Keratinocyte (primary cell): ENCODE data around the gene GNS. TPM values are rescaled to one million over a fixed set of nuclear protein-coding genes. Genes with fewer than 3 reads are reported as not detected.

Experiments used
- DNase-seq: peaks from one replicate; pipeline ENCODE4 v3.0.0-alpha.2; 2011; ENCODE audit warnings: low read depth, missing footprints, low spot score
- FAIRE-seq: peaks from 2 replicates; lab custom pipeline; 2011; peaks lifted over from hg19 to GRCh38; lab: Jason Lieb, UNC
- H2AFZ ChIP-seq: 2 replicates; pipeline ENCODE4 v1.6.0; 2012; ENCODE audit warnings: low read length, control low read depth, inconsistent platforms; ENCODE audit not compliant: control insufficient read depth
- H3K27ac ChIP-seq: 2 replicates; pipeline ENCODE4 v1.5.1; 2011; ENCODE audit warnings: low read length; ENCODE audit not compliant: control insufficient read depth, insufficient read depth
- H3K27me3 ChIP-seq: 3 replicates; pipeline ENCODE4 v1.6.0; 2011; ENCODE audit warnings: low read length; ENCODE audit not compliant: control insufficient read depth, insufficient read depth; ENCODE audit errors: extremely low read depth
- H3K36me3 ChIP-seq, 2 experiments: 2 replicates in 1 of 2; 3 replicates in 1 of 2; pipeline ENCODE4 v1.5.1; 2011; ENCODE audit warnings: low read length in 2 of 2, mild to moderate bottlenecking in 1 of 2; ENCODE audit not compliant: control insufficient read depth in 2 of 2, insufficient read depth in 2 of 2; ENCODE audit errors: extremely low read depth in 1 of 2
- H3K4me1 ChIP-seq: 3 replicates; pipeline ENCODE4 v1.5.1; 2011; ENCODE audit warnings: low read length; ENCODE audit not compliant: control insufficient read depth, insufficient read depth; ENCODE audit errors: extremely low read depth
- H3K4me2 ChIP-seq: 3 replicates; pipeline ENCODE4 v1.6.0; 2011; ENCODE audit warnings: low read depth, low read length; ENCODE audit not compliant: control insufficient read depth, insufficient read depth; ENCODE audit errors: extremely low read depth
- H3K4me3 ChIP-seq, 3 experiments: fragments of 200-600 bp in 1 of 3; sonication (generic) in 1 of 3; 2 replicates in 2 of 3; 3 replicates in 1 of 3; pipeline ENCODE4 v1.5.1; 2011 to 2016; ENCODE audit warnings: low read length in 3 of 3, mild to moderate bottlenecking in 3 of 3, control low read depth in 2 of 3, inconsistent platforms in 1 of 3, low read depth in 1 of 3, mixed read lengths in 1 of 3, mixed run types in 1 of 3, moderate library complexity in 1 of 3; ENCODE audit not compliant: control insufficient read depth in 2 of 3, insufficient read depth in 2 of 3; ENCODE audit errors: extremely low read depth in 1 of 3
- H3K79me2 ChIP-seq: 2 replicates; pipeline ENCODE4 v1.6.0; 2012; ENCODE audit warnings: low read length; ENCODE audit not compliant: control insufficient read depth, insufficient read depth
- H3K9ac ChIP-seq: 3 replicates; pipeline ENCODE4 v1.6.0; 2011; ENCODE audit warnings: low read length; ENCODE audit not compliant: control insufficient read depth, insufficient read depth; ENCODE audit errors: extremely low read depth
- H3K9me1 ChIP-seq: 3 replicates; pipeline ENCODE4 v1.6.0; 2011; ENCODE audit warnings: low read length; ENCODE audit not compliant: control insufficient read depth, insufficient read depth; ENCODE audit errors: extremely low read depth
- H3K9me3 ChIP-seq: 2 replicates; pipeline ENCODE4 v1.5.1; 2012; ENCODE audit warnings: low read depth, low read length; ENCODE audit not compliant: control insufficient read depth
- H4K20me1 ChIP-seq: 3 replicates; pipeline ENCODE4 v1.6.0; 2011; ENCODE audit warnings: low read length; ENCODE audit not compliant: control insufficient read depth, insufficient read depth; ENCODE audit errors: extremely low read depth
- CTCF ChIP-seq, 3 experiments: IDR thresholded peaks in 1 of 3; conservative IDR thresholded peaks in 1 of 3; optimal IDR thresholded peaks in 1 of 3; 2 replicates in 2 of 3; 3 replicates in 1 of 3; pipeline versions ENCODE3 to v1.5.1; 2011; ENCODE audit warnings: low read length in 3 of 3, mild to moderate bottlenecking in 3 of 3, moderate library complexity in 2 of 3, control low read depth in 1 of 3, inconsistent platforms in 1 of 3; ENCODE audit not compliant: insufficient read depth in 2 of 3; ENCODE audit errors: extremely low read depth in 1 of 3
- EZH2 ChIP-seq: IDR thresholded peaks from one replicate; pipeline ENCODE4 v1.6.1; 2012; ENCODE audit warnings: inconsistent platforms, mild to moderate bottlenecking, low read length, moderate library complexity
- dilution Hi-C: fragments of 300-500 bp; cut with MboI; formaldehyde crosslinking; loops from one replicate; pipeline ENCODE4 v1.7.0; 2020; ENCODE audit warnings: low sequenced_read_pairs; ENCODE audit not compliant: extremely low pct_ligation_motif_present
- polyA plus RNA-seq, 5 experiments: library from polyadenylated mRNA; depleted of rRNA in 3 of 5; stranded (reverse) in 3 of 5; stranded (forward) in 1 of 5; unstranded in 1 of 5; fragments of >200 nt; gene quantifications; 1 replicate in 1 of 5; 2 replicates in 3 of 5; 3 replicates in 1 of 5; pipeline versions ENCODE4 v1.2.1 to v1.2.3, GENCODE V29; 2011 to 2012; ENCODE audit warnings: missing spikeins in 2 of 5, low read depth in 1 of 5, low replicate concordance in 1 of 5

Gene GNS
- polyA plus RNA-seq, 1 donor (not counting 4 experiments of a cell fraction or from before 2014, with no cell fraction given) = 57.8 TPM

- DNase-seq = no peak
- Histone ChIP-seq H3K27me3 (no peaks in the 10 kb centered on the region), H3K9me3 (no peaks in the 10 kb centered on the region), H3K4me1 (no peaks in the 10 kb centered on the region), H3K9ac (no peak overlapping the region), H3K27ac (no peak overlapping the region), H3K9me1 (no peaks in the 10 kb centered on the region), H3K79me2 (no peaks in the 10 kb centered on the region), H4K20me1 (no peaks in the 10 kb centered on the region), H3K4me2 (no peak overlapping the region), H3K36me3 (no peaks in the 10 kb centered on the region), H3K4me3 (no peak overlapping the region), H2AFZ (no peak overlapping the region)
- FAIRE-seq = no peak
- TF ChIP-seq CTCF (optimal IDR thresholded peaks at IDR 0.05 in 1 of 3, IDR thresholded peaks at IDR 0.05 in 1 of 3, conservative IDR thresholded peaks at IDR 0.05 in 1 of 3; ENCODE audit: extremely low read depth in 1 of 3, insufficient read depth in 2 of 3, low read length in 3 of 3) (no peak), EZH2 (no peak)
- dilution Hi-C loops = no loop called here
These were observed 51.3 kb downstream of the GNS start for GRCh38 chr12:64707926-64708325.

GRCh38 chr12:64707362-64707761, 51.8 kb downstream of the GNS start:
- Histone ChIP-seq H3K9ac (no peak overlapping the region), H3K79me2 (no peaks in the 10 kb centered on the region), H3K9me1 (no peaks in the 10 kb centered on the region), H3K36me3 (no peaks in the 10 kb centered on the region), H3K27me3 (no peaks in the 10 kb centered on the region), H3K4me1 (no peaks in the 10 kb centered on the region), H3K9me3 (no peaks in the 10 kb centered on the region), H2AFZ (no peak overlapping the region), H4K20me1 (no peaks in the 10 kb centered on the region), H3K4me2 (no peak overlapping the region), H3K4me3 (no peak overlapping the region), H3K27ac (no peak overlapping the region)
- TF ChIP-seq CTCF (optimal IDR thresholded peaks at IDR 0.05 in 1 of 3, IDR thresholded peaks at IDR 0.05 in 1 of 3, conservative IDR thresholded peaks at IDR 0.05 in 1 of 3; ENCODE audit: extremely low read depth in 1 of 3, insufficient read depth in 2 of 3, low read length in 3 of 3) = no peak
- DNase-seq (no peak), FAIRE-seq (no peak)
- dilution Hi-C loops = no loop called here
